Measurements from ENCODE around the gene C6orf120.

C6orf120 gene

GRCh38 chr6:169724494-169725124 is 22.7 kb downstream of the C6orf120 start, which contains the start of gene PHF10:
Gene PHF10 (minus strand): TSS chr6:169724500. CDS start chr6:169723931, 569 bp downstream.
- in situ Hi-C loops (cut with MboI; ENCODE audit: low sequenced_read_pairs): no loop called here

- in situ Hi-C loops (cut with MboI; ENCODE audit: low sequenced_read_pairs): no loop called here
Measured at GRCh38 chr6:169725125-169726048, 23.5 kb downstream of the C6orf120 start.

DNA sequence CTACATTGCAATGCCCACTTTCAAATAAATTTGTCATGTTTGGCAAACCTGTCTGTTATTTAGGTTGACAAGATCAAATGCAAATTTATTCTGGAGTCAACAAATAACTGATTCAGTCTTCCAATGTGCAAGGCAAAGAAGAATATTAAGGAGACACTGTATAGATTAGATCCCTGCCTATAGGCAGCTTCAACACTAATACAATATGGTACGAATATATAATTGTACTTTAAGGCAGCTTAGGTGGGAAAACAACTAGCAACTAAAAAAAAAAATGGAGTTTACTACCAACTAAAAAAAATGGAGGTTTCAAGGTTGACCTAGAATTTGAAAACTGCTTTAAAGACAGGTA is 24.1 kb downstream of the C6orf120 start:
- in situ Hi-C loops (cut with MboI; ENCODE audit: low sequenced_read_pairs): no loop called here

GRCh38 chr6:169726963-169727362 is 25.0 kb downstream of the C6orf120 start:
- in situ Hi-C loops (cut with MboI; ENCODE audit: low sequenced_read_pairs): no loop called here

DNA sequence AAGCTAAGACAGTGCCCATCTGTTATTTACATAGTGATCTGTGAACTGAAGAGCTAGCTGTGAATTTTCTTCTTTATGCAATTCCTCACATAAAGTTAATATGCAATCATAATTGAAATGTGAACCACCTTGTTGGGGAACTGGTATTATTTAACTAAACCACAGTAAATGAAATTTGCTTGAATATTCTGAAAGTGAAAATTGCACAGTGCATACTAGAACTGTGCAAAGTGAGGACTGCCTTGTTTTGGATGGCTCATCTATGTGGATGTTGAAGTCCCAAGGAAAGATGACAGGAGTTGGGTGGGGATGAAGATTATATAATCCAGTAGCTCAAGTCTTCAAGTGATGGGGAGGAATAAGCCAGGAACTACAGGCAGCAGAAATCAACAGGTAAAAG is 28.0 kb downstream of the C6orf120 start:
- in situ Hi-C loops (cut with MboI; ENCODE audit: low sequenced_read_pairs): no loop called here

GRCh38 chr6:169738204-169738975 is 36.5 kb downstream of the C6orf120 start:
- in situ Hi-C loops (cut with MboI; ENCODE audit: low sequenced_read_pairs): no loop called here

GRCh38 chr6:169738976-169739529 is 37.1 kb downstream of the C6orf120 start:
- in situ Hi-C loops (cut with MboI; ENCODE audit: low sequenced_read_pairs): no loop called here

GRCh38 chr6:169741344-169741743 is 39.4 kb downstream of the C6orf120 start:
- in situ Hi-C loops (cut with MboI; ENCODE audit: low sequenced_read_pairs): no loop called here

GRCh38 chr6:169745405-169745804 is 43.5 kb downstream of the C6orf120 start:
- in situ Hi-C loops (cut with MboI; ENCODE audit: low sequenced_read_pairs): no loop called here

DNA sequence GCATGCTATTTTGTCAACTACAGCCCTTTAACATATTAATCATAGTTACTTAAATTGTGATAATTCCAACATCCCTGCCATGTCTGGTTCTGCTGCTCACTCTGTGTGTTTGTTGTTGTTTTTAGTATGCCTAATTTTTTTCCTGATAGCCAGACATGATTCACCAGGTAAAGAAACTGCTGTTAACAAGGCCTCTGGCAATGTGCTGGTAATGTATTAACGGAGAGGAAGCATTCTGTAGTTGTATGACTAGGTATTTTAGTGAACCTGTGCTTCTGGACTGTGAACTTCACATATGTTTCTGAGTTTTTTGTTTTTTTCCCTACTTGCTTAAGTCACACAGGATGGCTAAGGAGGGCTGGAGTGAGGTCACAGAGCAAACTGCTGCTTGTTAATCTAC is 44.6 kb downstream of the C6orf120 start:
- in situ Hi-C loops (cut with MboI; ENCODE audit: low sequenced_read_pairs): no loop called here

DNA sequence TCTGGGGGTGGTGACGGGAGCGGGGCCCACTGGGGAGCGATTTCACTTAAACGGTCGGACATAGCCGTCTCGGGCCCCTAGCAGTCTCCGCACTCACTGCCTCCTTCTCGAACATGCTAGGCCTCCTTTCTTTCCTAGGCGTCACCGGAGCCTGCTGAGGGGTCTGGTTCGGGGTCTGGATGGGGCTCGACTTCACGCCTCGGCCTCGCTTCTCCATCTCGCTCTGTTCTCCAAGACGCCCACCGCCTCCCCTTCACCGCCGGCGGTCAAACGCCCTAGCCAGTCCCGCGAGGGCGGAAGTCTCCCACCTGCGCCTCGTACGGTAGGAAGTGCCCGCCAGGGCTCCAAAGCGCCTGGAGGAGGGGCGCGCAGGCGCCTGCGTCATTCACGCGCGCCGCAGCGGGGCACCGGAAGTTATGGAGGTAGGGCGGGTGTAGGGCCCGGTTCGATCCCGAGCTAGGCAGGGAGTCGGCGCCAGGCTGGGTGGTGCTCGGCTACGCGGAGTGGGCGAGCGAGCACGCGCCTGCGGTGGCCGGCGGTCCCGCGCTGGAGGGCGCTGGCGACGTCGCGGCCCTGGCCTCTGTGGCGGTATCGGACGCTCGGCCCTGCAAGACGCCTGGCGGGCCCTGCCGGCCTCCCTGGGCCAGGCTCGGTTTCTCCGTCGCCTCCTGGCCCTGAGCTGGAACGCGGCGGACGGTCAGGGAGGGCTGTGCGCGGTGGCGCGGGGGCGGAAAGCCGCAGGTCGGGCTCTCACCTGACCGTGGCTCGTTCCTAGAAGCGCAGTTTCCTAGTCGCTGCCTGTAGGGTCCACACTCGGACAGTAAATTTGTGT is 49.5 kb downstream of the C6orf120 start, which contains the start of the genes DYNLT2 and ERMARD:
Gene DYNLT2 (minus strand): TSS at position 331 of the 832 bp plus-strand sequence. CDS start 114 bp downstream, at position 217.
Gene ERMARD (plus strand): TSS at position 381 of the 832 bp plus-strand sequence. CDS start 36 bp downstream, at position 417.
- in situ Hi-C loops (cut with MboI; ENCODE audit: low sequenced_read_pairs): no loop called here

DNA sequence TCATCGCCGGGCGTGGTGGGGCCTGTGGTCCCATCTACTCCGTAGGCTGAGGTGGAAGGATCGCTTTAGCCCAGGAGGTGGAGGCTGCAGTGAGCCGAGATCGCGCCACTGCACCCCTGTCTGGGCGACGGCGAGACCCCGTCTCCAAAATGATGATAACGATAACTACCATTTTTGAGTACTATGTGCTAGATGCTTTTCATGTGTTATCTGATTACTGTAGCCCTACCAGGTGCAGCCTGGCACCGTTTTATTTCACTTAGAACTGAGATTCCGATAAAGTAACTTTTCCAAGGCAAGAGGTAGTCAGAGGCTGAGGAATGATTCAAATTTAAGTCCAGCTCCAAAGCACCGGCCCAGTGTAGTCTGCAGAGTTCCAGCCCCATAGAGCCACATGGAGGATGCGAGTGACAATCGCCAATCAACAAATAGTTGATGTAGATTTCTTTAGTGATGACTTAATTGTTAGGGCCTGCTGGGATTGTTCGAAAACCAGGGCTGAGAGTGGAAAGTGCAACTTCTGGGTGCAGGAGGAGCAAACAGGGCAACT is 50.2 kb downstream of the C6orf120 start:
- in situ Hi-C loops (cut with MboI; ENCODE audit: low sequenced_read_pairs): no loop called here

Data from HL-60/S4 treated with phorbol 12-myristate 13-acetate at 8.2 ng/mL for 4 days and 3 days (cell line).